Stimulated activated CD8-positive, alpha-beta memory T cell treated with anti-CD3 and anti-CD28 coated beads, Interleukin-12 subunit alpha, Interleukin-12 subunit beta, amount 100 ng/mL, for 24 hours (primary cell): ENCODE measurements around the gene GNPTG.

ENCODE experiments used
- DNase-seq: peaks from one replicate; pipeline ENCODE4 v3.0.0-alpha.2; 2020; ENCODE audit errors: extremely low read depth

The GNPTG gene

GRCh38 chr16:1394367-1394951 lies 42.7 kb downstream of the GNPTG start:
- DNase-seq: no peak

- no peak for DNase-seq
Observed at GRCh38 chr16:1395444-1396031, 43.8 kb downstream of the GNPTG start.

GRCh38 chr16:1397779-1398178 lies 46.0 kb downstream of the GNPTG start:
- DNase-seq: no peak

GRCh38 chr16:1398351-1398750 lies 46.6 kb downstream of the GNPTG start:
- no peak for DNase-seq

- DNase-seq: no peak
Observed at GRCh38 chr16:1398826-1399581, 47.3 kb downstream of the GNPTG start.

- no peak for DNase-seq
Observed at GRCh38 chr16:1401061-1401757, 49.5 kb downstream of the GNPTG start.

GRCh38 chr16:1401758-1402154 lies 50.0 kb downstream of the GNPTG start:
- DNase-seq: no peak

GRCh38 chr16:1403036-1403435 lies 51.3 kb downstream of the GNPTG start:
- DNase-seq: no peak

GRCh38 chr16:1403733-1404132 lies 52.0 kb downstream of the GNPTG start:
- no peak for DNase-seq

- no peak for DNase-seq
Observed at GRCh38 chr16:1407753-1408152, 56.0 kb downstream of the GNPTG start.

- peak; percentile 84 for DNase-seq
Observed at GRCh38 chr16:1408171-1408837, 56.6 kb downstream of the GNPTG start.

- no peak for DNase-seq
Observed at GRCh38 chr16:1412847-1413246, 61.1 kb downstream of the GNPTG start.
